Measurements from ENCODE around the gene PAWR.
"Not testable (repeated sequence)": the region's sequence is repeated elsewhere in the genome, so short reads cannot be mapped to it uniquely, and the experiment has no call there.

The PAWR gene

GRCh38 chr12:79549531-79550271 lies 141.1 kb downstream of the PAWR start:
- TF ChIP-seq, protein P1, sequence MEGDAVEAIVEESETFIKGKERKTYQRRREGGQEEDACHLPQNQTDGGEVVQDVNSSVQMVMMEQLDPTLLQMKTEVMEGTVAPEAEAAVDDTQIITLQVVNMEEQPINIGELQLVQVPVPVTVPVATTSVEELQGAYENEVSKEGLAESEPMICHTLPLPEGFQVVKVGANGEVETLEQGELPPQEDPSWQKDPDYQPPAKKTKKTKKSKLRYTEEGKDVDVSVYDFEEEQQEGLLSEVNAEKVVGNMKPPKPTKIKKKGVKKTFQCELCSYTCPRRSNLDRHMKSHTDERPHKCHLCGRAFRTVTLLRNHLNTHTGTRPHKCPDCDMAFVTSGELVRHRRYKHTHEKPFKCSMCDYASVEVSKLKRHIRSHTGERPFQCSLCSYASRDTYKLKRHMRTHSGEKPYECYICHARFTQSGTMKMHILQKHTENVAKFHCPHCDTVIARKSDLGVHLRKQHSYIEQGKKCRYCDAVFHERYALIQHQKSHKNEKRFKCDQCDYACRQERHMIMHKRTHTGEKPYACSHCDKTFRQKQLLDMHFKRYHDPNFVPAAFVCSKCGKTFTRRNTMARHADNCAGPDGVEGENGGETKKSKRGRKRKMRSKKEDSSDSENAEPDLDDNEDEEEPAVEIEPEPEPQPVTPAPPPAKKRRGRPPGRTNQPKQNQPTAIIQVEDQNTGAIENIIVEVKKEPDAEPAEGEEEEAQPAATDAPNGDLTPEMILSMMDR (conservative IDR thresholded peaks at IDR 0.05; ENCODE audit: low read depth, low read length) = no peak
- no peak overlapping the region for H3K4me3 ChIP-seq (ENCODE audit: low read length)
- DNase-seq (ENCODE audit: low read depth) = peak; percentile 22

GRCh38 chr12:79548610-79548924 lies 142.2 kb downstream of the PAWR start:
- no peak overlapping the region for H3K4me3 ChIP-seq (ENCODE audit: low read length)
- no peak for DNase-seq (ENCODE audit: low read depth)
- TF ChIP-seq, protein P1 (conservative IDR thresholded peaks at IDR 0.05; ENCODE audit: low read depth, low read length) = no peak

DNA sequence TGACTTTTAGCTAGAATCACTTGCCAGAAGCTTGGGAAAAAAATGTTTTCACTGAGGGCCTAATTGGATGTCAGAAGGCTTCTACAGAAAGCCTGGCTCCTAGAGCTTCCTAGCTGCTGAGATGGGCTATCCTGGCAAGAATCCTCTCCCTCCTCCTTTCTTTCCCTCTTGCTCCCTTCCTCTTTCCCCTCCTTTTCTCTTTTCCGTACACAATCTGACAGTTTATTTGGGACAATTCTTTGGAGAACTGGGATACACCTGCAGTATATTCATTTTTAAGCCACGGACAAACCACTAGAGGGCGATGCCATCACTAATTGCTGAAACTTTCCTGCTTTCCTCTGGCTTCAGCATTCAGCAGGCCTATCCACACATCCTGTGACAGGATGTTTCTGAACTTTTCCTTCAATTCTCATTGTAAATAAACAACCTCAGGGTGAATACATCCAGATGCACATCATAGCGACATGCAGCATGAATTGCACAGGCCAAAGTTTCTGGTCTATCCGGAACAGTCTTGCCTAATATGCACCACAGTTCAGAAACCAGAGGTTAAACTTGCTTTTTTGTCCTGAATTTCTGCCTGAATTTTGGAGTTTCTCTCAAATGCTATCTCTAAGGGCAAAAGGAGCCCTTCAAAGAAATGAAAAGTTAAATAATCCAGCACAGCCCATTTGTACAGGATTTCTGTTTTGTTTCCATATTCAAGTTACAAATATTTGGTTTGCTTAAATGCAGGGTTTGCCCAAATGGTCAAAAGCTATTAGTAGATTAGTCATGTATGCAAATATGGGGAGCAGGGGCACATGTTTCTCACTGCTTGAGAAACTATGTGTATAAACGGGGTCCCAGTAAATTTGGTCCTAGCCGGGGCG lies 142.8 kb downstream of the PAWR start:
- TF ChIP-seq, protein P1 (conservative IDR thresholded peaks at IDR 0.05; ENCODE audit: low read depth, low read length) = peak; percentile 77
- H3K4me3 ChIP-seq (ENCODE audit: low read length) = no peak overlapping the region
- DNase-seq (ENCODE audit: low read depth) = peak; percentile 56

GRCh38 chr12:79547044-79547734 lies 143.6 kb downstream of the PAWR start:
- TF ChIP-seq, protein P1 (conservative IDR thresholded peaks at IDR 0.05; ENCODE audit: low read depth, low read length) = no peak
- H3K4me3 ChIP-seq (ENCODE audit: low read length) = no peak overlapping the region
- DNase-seq (ENCODE audit: low read depth) = peak; percentile 87

GRCh38 chr12:79546466-79547043 lies 144.2 kb downstream of the PAWR start:
- TF ChIP-seq, protein P1 (conservative IDR thresholded peaks at IDR 0.05; ENCODE audit: low read depth, low read length) = no peak
- peak; percentile 86 for DNase-seq (ENCODE audit: low read depth)
- no peak overlapping the region for H3K4me3 ChIP-seq (ENCODE audit: low read length)

DNA sequence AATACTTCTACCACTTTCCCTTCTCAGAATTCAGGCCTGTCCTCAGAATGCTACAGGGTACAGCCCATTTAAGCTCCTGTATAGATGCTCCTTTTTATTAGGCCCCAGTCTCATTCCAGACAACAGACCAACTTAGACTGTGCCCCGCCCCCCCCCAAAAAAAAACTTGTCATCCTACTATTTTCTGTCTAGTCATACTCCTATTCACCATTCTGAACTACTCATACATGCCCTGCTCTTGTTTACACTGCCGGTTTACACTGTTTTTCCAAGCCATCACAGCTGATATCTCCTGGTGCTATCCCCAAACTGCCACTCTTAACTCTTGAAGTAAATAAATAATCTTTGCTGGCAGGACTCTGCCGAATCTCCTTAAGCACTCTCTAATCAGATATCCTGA lies 146.3 kb downstream of the PAWR start:
- H3K4me3 ChIP-seq (ENCODE audit: low read length); DNase-seq (ENCODE audit: low read depth): not testable (repeated sequence)

GRCh38 chr12:79537675-79538074 lies 153.1 kb downstream of the PAWR start:
- no peak for DNase-seq (ENCODE audit: low read depth)
- TF ChIP-seq, protein P1 (conservative IDR thresholded peaks at IDR 0.05; ENCODE audit: low read depth, low read length) = no peak
- H3K4me3 ChIP-seq (ENCODE audit: low read length) = no peak overlapping the region
